GM12872 (cell line): Measurements from ENCODE around the gene UBTD1.

Source experiments
- TF ChIP-seq, protein P1 (sequence below): IDR thresholded peaks from 3 replicates; pipeline ENCODE4 v1.5.1; 2011; ENCODE audit warnings: low read depth, mild to moderate bottlenecking, low read length, moderate library complexity; ENCODE audit not compliant: insufficient read depth

UBTD1 gene

DNA sequence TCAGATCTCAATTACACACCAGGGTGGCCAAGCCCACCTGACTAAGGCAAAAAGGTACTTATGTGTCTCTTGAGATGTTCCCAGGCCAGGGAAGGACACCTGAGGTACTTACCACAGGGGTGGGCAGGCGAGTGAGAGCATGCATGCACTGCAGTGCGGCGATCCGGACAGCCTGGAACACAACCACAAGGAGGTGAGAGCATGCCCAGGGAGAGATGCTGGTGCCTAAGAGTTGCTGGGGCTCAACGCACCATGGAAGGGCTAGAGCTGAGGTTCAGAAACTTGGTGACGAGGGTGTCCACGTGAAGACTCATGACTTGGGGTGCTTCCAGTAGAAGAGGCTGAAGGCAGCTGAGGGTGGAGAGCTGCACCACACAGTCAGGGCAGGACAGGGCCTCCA lies 39.6 kb upstream of the UBTD1 start:
- TF ChIP-seq, protein P1, sequence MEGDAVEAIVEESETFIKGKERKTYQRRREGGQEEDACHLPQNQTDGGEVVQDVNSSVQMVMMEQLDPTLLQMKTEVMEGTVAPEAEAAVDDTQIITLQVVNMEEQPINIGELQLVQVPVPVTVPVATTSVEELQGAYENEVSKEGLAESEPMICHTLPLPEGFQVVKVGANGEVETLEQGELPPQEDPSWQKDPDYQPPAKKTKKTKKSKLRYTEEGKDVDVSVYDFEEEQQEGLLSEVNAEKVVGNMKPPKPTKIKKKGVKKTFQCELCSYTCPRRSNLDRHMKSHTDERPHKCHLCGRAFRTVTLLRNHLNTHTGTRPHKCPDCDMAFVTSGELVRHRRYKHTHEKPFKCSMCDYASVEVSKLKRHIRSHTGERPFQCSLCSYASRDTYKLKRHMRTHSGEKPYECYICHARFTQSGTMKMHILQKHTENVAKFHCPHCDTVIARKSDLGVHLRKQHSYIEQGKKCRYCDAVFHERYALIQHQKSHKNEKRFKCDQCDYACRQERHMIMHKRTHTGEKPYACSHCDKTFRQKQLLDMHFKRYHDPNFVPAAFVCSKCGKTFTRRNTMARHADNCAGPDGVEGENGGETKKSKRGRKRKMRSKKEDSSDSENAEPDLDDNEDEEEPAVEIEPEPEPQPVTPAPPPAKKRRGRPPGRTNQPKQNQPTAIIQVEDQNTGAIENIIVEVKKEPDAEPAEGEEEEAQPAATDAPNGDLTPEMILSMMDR, result no peak

DNA sequence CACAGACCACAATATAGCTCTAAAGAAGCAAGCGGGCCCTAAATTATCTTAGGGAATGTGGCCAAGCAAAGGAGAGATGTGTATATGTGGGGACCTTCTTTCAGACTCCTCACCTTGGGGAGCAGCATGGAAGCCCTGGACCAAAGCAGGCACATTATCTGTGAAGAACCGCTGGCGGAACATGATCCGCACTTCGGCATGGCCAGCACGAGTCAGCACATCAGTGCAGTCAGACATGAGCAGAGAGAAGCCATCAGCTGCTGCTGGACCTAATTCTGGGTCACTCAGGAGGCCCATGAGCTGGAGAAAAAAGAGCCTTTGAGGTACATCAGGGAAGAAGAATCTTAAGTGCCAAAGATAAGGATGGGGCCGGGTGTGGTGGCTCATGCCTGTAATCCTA lies 38.8 kb upstream of the UBTD1 start:
- TF ChIP-seq, protein P1, result no peak

DNA sequence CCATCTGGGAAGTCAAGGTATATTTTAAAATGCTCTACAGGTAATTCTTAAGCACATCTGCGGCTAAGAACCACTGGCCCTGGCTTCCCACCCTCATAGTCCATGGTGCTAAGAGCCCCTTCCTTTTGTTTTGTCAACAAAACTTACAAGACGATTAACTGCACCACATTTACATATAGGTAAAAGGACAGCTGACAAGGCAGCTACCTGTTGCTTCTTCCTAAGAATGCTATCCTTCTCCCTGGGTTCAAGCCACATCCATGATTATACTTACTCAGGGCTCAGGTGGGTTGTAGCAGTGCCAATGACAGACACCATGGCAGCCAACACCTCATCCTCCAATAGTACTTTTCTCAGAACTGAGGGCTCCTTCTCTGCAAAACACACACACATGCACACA lies 36.4 kb upstream of the UBTD1 start:
- TF ChIP-seq, protein P1, result no peak

DNA sequence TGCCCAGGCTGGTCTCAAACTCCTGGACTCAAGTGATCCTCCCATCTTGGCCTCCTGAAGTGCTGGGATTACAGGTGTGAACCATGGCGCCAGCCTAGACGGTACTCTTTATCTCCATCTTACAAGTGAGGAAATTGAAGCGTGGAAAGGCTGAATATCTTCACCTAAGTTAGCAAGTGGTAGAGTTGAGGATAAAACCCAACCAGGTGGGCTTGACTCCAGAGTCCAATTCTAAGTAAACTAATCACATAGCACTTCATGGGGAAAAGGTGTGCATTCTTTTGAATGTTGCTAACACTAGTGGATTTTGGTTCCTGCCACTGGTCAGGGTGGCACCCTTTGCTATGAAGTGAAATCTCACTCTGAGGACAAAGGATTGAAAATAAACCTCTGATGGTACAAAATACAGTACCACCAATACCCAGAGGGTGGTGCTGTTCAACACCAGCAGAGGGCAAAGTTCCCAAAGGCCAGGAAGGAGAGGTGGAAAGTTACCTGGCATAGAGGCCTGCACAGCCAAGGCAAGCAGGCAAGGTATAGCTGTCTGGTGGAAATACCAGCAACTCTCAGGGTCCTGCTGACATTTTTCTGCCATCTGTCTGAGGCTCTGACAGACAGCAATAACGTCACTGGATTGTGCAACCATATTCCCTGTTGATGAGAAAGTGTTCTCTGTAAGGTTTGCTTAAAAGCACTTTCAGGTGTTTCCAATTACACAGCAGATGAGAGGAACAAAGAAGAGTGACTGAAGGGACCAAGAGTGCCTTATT lies 35.2 kb upstream of the UBTD1 start:
- TF ChIP-seq, protein P1, result peak; percentile 81

DNA sequence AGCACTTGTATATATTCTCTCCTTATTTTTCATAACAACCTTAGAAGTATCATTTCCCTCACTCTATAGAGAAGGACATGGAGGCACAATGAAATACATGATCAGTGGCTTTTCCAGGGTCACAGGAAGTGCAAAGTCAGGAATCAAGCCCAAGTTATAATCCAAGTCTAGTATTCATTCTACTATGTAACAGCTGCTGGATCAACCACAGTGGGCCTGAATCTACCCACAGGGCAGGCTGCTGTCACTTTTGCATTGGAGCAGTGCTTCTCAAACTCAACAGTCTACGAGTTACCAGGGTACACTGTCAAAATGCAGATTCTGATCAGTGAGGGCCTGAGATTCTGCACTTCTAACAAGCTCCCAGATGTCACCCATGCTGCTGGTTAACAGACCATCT lies 34.5 kb upstream of the UBTD1 start:
- TF ChIP-seq, protein P1, result no peak

DNA sequence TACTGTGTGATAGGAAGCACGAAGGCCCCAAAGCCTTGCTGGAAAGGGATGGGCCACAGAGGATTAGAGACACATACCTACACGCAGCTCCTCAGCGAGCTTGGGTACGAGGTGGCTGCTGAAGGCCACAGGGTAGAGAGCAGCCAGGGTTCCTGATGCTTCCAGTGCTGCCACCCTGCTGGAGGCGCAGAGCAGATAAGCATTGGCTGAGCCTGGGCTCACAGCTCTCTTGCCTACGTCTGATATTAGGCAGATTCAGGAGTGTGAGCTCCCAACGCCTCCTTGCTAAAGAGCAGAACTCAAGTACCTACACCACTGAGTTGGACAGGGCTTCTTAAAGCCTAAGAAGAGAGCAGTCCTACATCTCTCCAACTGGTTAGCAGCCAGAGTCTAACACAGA lies 32.7 kb upstream of the UBTD1 start:
- TF ChIP-seq, protein P1, result no peak

DNA sequence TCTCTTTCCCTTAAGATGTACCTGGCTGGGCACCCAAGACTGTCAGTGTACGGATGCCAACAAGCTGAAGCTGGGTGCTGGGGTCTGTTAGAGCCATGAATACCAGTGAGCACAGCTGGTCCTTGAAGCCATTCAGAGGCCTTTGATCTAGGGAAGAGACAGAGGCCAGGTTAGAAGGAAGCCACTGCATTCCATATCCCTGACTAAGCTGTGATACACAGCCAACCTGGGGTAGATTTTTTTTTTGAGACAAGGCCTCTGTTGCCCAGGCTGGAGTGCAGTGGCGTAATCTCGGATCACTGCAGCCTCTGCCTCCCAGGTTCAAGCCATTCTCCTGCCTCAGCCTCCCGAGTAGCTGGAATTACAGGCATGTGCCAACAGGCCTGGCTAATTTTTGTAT lies 32.0 kb upstream of the UBTD1 start:
- TF ChIP-seq, protein P1, result no peak
